SK-N-SH (cell line): ENCODE measurements around the gene GALK1. TPM values are rescaled to one million over a fixed set of nuclear protein-coding genes. Genes with fewer than 3 reads are reported as not detected.

ENCODE experiments used
- CTCF ChIA-PET: fragments of 300-600, 350-600 bp; formaldehyde crosslinking; extraction: SDS; loops from one replicate; lab custom pipeline; 2021; lab: Yijun Ruan, JAX
- POLR2A ChIA-PET: fragments of 350-600 bp; sonication (Branson Sonifier 250); formaldehyde crosslinking; extraction: SDS; loops from one replicate; lab custom pipeline; 2020; ENCODE audit warnings: antibody characterized with exemption, inconsistent platforms; lab: Yijun Ruan, JAX
- DNase-seq: peaks from one replicate; pipeline ENCODE4 v3.0.0; 2012
- H2AFZ ChIP-seq: fragments of 200-600 bp; sonication (generic); 2 replicates; pipeline ENCODE4 v1.8.1; 2016; ENCODE audit warnings: antibody characterized with exemption, mild to moderate bottlenecking, low read depth
- H3F3A ChIP-seq: fragments of 200-600 bp; sonication (generic); replicated peaks from 2 replicates; pipeline ENCODE3; 2016; ENCODE audit warnings: antibody characterized with exemption, mild to moderate bottlenecking; ENCODE audit not compliant: insufficient read depth
- H3K27ac ChIP-seq, 2 experiments: fragments of 200-500 bp in 1 of 2; fragments of 200-600 bp in 1 of 2; sonication (Bioruptor generic) in 1 of 2; sonication (generic), shearing (Covaris generic) in 1 of 2; 2 replicates each; pipeline versions ENCODE4 v1.5.1 to v1.6.1; 2014 to 2016; ENCODE audit warnings: low read depth in 2 of 2, inconsistent platforms in 1 of 2, low read length in 1 of 2, mild to moderate bottlenecking in 1 of 2, mixed read lengths in 1 of 2
- H3K27me3 ChIP-seq: fragments of 200-600 bp; sonication (generic), shearing (Covaris generic); 2 replicates; pipeline ENCODE4 v1.6.1; 2016; ENCODE audit warnings: mixed run types; ENCODE audit not compliant: insufficient read depth
- H3K36me3 ChIP-seq, 2 experiments: fragments of 200-500 bp in 1 of 2; fragments of 200-600 bp in 1 of 2; sonication (Bioruptor generic) in 1 of 2; sonication (generic) in 1 of 2; replicated peaks in 1 of 2; 2 replicates each; pipeline versions ENCODE3 to v1.5.1; 2014 to 2016; ENCODE audit warnings: low read length in 1 of 2, mild to moderate bottlenecking in 1 of 2; ENCODE audit not compliant: insufficient read depth in 2 of 2, control insufficient read depth in 1 of 2
- H3K4me1 ChIP-seq, 2 experiments: fragments of 200-500 bp in 1 of 2; fragments of 200-600 bp in 1 of 2; sonication (Bioruptor generic) in 1 of 2; sonication (generic), shearing (Covaris generic) in 1 of 2; 2 replicates each; pipeline versions ENCODE4 v1.5.1 to v1.6.1; 2014 to 2016; ENCODE audit warnings: low read depth in 1 of 2, low read length in 1 of 2, mixed run types in 1 of 2; ENCODE audit not compliant: insufficient read depth in 2 of 2, control insufficient read depth in 1 of 2
- H3K4me2 ChIP-seq: fragments of 200-600 bp; sonication (generic), shearing (Covaris generic); 2 replicates; pipeline ENCODE4 v1.6.1; 2017; ENCODE audit warnings: mixed run types
- H3K4me3 ChIP-seq, 2 experiments: fragments of 200-500 bp in 1 of 2; fragments of 200-600 bp in 1 of 2; sonication (Bioruptor generic) in 1 of 2; sonication (generic), shearing (Covaris generic) in 1 of 2; 2 replicates each; pipeline versions ENCODE4 v1.5.1 to v1.8.1; 2014 to 2016; ENCODE audit warnings: low read depth in 2 of 2, inconsistent platforms in 1 of 2, low read length in 1 of 2, mild to moderate bottlenecking in 1 of 2, mixed read lengths in 1 of 2, moderate library complexity in 1 of 2
- H3K79me2 ChIP-seq: fragments of 200-600 bp; sonication (generic); 2 replicates; pipeline ENCODE4 v1.8.1; 2017; ENCODE audit warnings: mild to moderate bottlenecking; ENCODE audit not compliant: insufficient read depth
- H3K9ac ChIP-seq: fragments of 200-600 bp; sonication (generic); 2 replicates; pipeline ENCODE4 v1.6.1; 2017; ENCODE audit warnings: mixed run types
- H3K9me2 ChIP-seq: fragments of 200-600 bp; sonication (generic); 2 replicates; pipeline ENCODE4 v1.6.1; 2017; ENCODE audit warnings: mixed run types
- H3K9me3 ChIP-seq: fragments of 200-600 bp; sonication (generic); 2 replicates; pipeline ENCODE4 v1.6.1; 2017; ENCODE audit warnings: mixed run types, mild to moderate bottlenecking, moderate library complexity
- H4K20me1 ChIP-seq: fragments of 200-600 bp; sonication (generic); 2 replicates; pipeline ENCODE4 v1.6.1; 2017; ENCODE audit warnings: mild to moderate bottlenecking, mixed run types; ENCODE audit not compliant: insufficient read depth
- CHD2 ChIP-seq: fragments of 150-350 bp; IDR thresholded peaks from 2 replicates; pipeline ENCODE4 v1.6.1; 2018; ENCODE audit warnings: low read length; ENCODE audit not compliant: partially characterized antibody
- EP300 ChIP-seq, 2 experiments: IDR thresholded peaks; 2 replicates each; pipeline versions ENCODE4 v1.4.0 to v1.6.1; 2012; ENCODE audit warnings: borderline replicate concordance in 1 of 2, low read depth in 1 of 2, low read length in 1 of 2
- EZH2phosphoT487 ChIP-seq: fragments of 200-600 bp; sonication (generic); IDR thresholded peaks from 2 replicates; pipeline ENCODE4 v1.6.1; 2017; ENCODE audit warnings: low read depth, mixed run types, mild to moderate bottlenecking, antibody characterized with exemption, moderate library complexity, borderline replicate concordance
- FOSL2 ChIP-seq: IDR thresholded peaks from 2 replicates; pipeline ENCODE4 v1.4.0; 2012; ENCODE audit warnings: low read depth, mild to moderate bottlenecking, moderate library complexity, borderline replicate concordance
- FOXM1 ChIP-seq: IDR thresholded peaks from 2 replicates; pipeline ENCODE4 v1.4.0; 2012; ENCODE audit warnings: low read depth, mild to moderate bottlenecking
- GABPA ChIP-seq: IDR thresholded peaks from 2 replicates; pipeline ENCODE4 v1.4.0; 2012; ENCODE audit warnings: low read depth, mild to moderate bottlenecking
- JUND ChIP-seq: IDR thresholded peaks from 2 replicates; pipeline ENCODE4 v1.4.0; 2012
- MEF2A ChIP-seq: IDR thresholded peaks from 2 replicates; pipeline ENCODE4 v1.4.0; 2012; ENCODE audit warnings: low read depth, borderline replicate concordance
- MXI1 ChIP-seq: IDR thresholded peaks from 2 replicates; pipeline ENCODE4 v1.6.1; 2012; ENCODE audit warnings: mild to moderate bottlenecking, low read depth, low read length, improper control_type of control experiment
- NFIC ChIP-seq: IDR thresholded peaks from 2 replicates; pipeline ENCODE4 v1.4.0; 2012; ENCODE audit warnings: borderline replicate concordance
- POLR2AphosphoS5 ChIP-seq: IDR thresholded peaks from 2 replicates; pipeline ENCODE4 v1.6.1; 2012; ENCODE audit warnings: low read depth, low read length
- RXRA ChIP-seq: IDR thresholded peaks from 2 replicates; pipeline ENCODE4 v1.4.0; 2012; ENCODE audit warnings: low read depth, mild to moderate bottlenecking, borderline replicate concordance
- SMC3 ChIP-seq: IDR thresholded peaks from 2 replicates; pipeline ENCODE4 v1.6.1; 2012; ENCODE audit warnings: low read depth, low read length, improper control_type of control experiment
- YY1 ChIP-seq: IDR thresholded peaks from 2 replicates; pipeline ENCODE4 v1.4.0; 2012; ENCODE audit warnings: low read depth, mild to moderate bottlenecking
- WGBS: methylation state at CpG from one replicate; pipeline ENCODE4 v1.1.6; 2017; ENCODE audit warnings: low lambda C conversion rate; 5-methylcytosine and 5-hydroxymethylcytosine counted together
- polyA plus RNA-seq, 3 experiments: library from polyadenylated mRNA; depleted of rRNA; stranded (reverse); fragments of >200 nt; gene quantifications; 2 replicates each; pipeline ENCODE4 v1.2.3, GENCODE V29; 2012
- TF ChIP-seq, protein P1 (sequence below): fragments of 150-350 bp; IDR thresholded peaks from 2 replicates; pipeline ENCODE4 v1.6.1; 2016; ENCODE audit warnings: mild to moderate bottlenecking, low read depth, low read length
- TF ChIP-seq, protein P2 (sequence below): IDR thresholded peaks from 2 replicates; pipeline ENCODE4 v1.4.0; 2012; ENCODE audit warnings: low read depth
- TF ChIP-seq, protein P3 (sequence below): IDR thresholded peaks from 2 replicates; pipeline ENCODE4; 2012

The GALK1 gene
- polyA plus RNA-seq, 1 of the 3 experiments (the other 2 are of a cell fraction): 36.5 TPM

GRCh38 chr17:75779987-75780889, 15.2 kb upstream of the GALK1 start:
- Histone ChIP-seq H3K9ac (peak overlapping the region; percentile 20; the same call in 1 of the 2 replicates), H3K9me2 (no peaks in the 10 kb centered on the region), H3K36me3 (peaks cover 27 to 31% of the 10 kb centered on the region in 2 experiments), H3K4me3 (no peak overlapping the region), H3K4me1 (peaks cover 18 to 26% of the 10 kb centered on the region in 2 experiments), H2AFZ (peak overlapping the region; percentile 83), H3K4me2 (peak overlapping the region; percentile 36; the same call in 1 of the 2 replicates), H3F3A (peaks cover 62% of the 10 kb centered on the region), H3K9me3 (no peaks in the 10 kb centered on the region), H3K27me3 (no peaks in the 10 kb centered on the region), H3K27ac (peak overlapping the region; percentile 45 to 86), H4K20me1 (peaks cover 43% of the 10 kb centered on the region), H3K79me2 (peaks cover 34% of the 10 kb centered on the region)
- POLR2A ChIA-PET: interaction anchor here (0.6 to 4.6 kb wide), 32 partner anchors 9 to 387 kb away, joined by 3 to 38 read pairs (median 5); partner anchors contain the start of genes MRPL38, TMEM94, TRIM65 and UNC13D
- TF ChIP-seq EZH2phosphoT487: no peak
- TF ChIP-seq, protein P1, sequence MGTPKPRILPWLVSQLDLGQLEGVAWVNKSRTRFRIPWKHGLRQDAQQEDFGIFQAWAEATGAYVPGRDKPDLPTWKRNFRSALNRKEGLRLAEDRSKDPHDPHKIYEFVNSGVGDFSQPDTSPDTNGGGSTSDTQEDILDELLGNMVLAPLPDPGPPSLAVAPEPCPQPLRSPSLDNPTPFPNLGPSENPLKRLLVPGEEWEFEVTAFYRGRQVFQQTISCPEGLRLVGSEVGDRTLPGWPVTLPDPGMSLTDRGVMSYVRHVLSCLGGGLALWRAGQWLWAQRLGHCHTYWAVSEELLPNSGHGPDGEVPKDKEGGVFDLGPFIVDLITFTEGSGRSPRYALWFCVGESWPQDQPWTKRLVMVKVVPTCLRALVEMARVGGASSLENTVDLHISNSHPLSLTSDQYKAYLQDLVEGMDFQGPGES: peak; percentile 89; the same call in 1 of the 2 replicates
- TF ChIP-seq POLR2AphosphoS5: no peak
- no peak for TF ChIP-seq FOXM1
- TF ChIP-seq EP300 (IDR thresholded peaks at IDR 0.05; ENCODE audit: borderline replicate concordance in 1 of 2, low read depth in 1 of 2, low read length in 1 of 2): no peak
- no peak for TF ChIP-seq JUND
- TF ChIP-seq MXI1: peak; percentile 40; the same call in 1 of the 2 replicates
- TF ChIP-seq YY1: no peak
- DNase-seq: no peak
- CTCF ChIA-PET: interaction anchor here (0.7 to 11.7 kb wide), 10 partner anchors 11 to 367 kb away, joined by 3 to 121 read pairs (median 4); partner anchors contain the start of gene GALK1
- WGBS: 20% methylated on average over 5 of the region's 5 CpGs

DNA sequence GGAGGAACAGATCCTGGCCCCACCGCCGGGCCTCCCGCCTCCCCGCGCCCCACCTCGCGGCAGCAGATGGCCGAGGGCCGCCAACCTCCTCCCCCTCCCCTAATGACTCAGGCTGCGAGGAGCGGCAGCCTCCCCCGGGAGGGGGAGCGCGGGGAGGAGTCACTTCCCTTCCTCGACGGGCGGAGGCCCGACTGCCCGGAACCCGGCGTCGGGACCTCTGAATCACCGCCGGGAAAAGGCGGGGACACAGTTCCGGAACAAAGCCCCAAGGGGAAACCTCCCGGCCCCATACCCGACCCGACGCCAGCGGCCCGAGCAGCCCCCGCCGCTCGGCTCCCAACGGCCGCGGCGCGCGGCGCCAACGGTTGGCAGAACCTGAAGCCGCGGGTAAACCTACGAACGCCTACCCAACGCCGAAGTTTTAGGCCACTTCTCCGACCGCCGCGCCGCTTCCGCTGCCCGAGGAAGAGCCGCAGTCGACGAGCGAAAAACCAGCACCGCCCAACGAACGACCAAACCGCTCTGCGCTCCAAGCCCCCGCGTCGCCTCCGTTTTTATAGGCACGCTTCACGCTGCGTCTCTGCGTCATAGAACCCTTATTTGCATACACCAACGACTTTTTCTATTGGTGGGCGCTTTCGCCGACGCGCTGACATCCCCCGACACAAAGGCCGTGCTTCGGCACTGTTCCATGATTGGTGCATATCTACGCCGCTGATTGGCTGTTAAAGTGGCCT, 14.4 kb upstream of the GALK1 start:
- Histone ChIP-seq H3K9me3 (no peaks in the 10 kb centered on the region), H3K36me3 (peaks cover 27 to 31% of the 10 kb centered on the region in 2 experiments), H3K4me3 (peak overlapping the region; percentile 90 to 94), H3K79me2 (peaks cover 32% of the 10 kb centered on the region), H3K27me3 (no peaks in the 10 kb centered on the region), H2AFZ (no peak overlapping the region), H3K4me2 (peak overlapping the region; percentile 82), H3K9me2 (no peaks in the 10 kb centered on the region), H3K9ac (peak overlapping the region; percentile 97), H3K4me1 (peaks cover 18 to 25% of the 10 kb centered on the region in 2 experiments), H3K27ac (peak overlapping the region; percentile 97), H3F3A (peaks cover 65% of the 10 kb centered on the region), H4K20me1 (peaks cover 51% of the 10 kb centered on the region)
- ChIA-PET POLR2A (interaction anchor here (0.6 to 7.6 kb wide), 35 partner anchors 9 to 386 kb away, joined by 3 to 161 read pairs (median 6); partner anchors contain the start of genes GALK1, MRPL38, TMEM94 and TRIM65), CTCF (interaction anchor here (0.7 to 11.7 kb wide), 13 partner anchors 10 to 367 kb away, joined by 3 to 121 read pairs (median 4); partner anchors contain the start of gene GALK1)
- under 1% methylated on average over 49 of the region's 84 CpGs for WGBS
- peak; percentile 95 for DNase-seq
- TF ChIP-seq CHD2: peak; percentile 83
- TF ChIP-seq SMC3: 0 out of 2 replicates have a peak, but pooled peaks have one; percentile 3
- peak; percentile 57 for TF ChIP-seq GABPA
- TF ChIP-seq, protein P1: no peak; the same call in 1 of the 2 replicates
- no peak for TF ChIP-seq MEF2A
- no peak; the same call in 1 of the 2 replicates for TF ChIP-seq RXRA
- TF ChIP-seq YY1: peak; percentile 43; the same call in 1 of the 2 replicates
- TF ChIP-seq, protein P2, sequence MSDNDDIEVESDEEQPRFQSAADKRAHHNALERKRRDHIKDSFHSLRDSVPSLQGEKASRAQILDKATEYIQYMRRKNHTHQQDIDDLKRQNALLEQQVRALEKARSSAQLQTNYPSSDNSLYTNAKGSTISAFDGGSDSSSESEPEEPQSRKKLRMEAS: peak; percentile 42; the same call in 1 of the 2 replicates
- TF ChIP-seq EZH2phosphoT487: no peak
- TF ChIP-seq, protein P3, sequence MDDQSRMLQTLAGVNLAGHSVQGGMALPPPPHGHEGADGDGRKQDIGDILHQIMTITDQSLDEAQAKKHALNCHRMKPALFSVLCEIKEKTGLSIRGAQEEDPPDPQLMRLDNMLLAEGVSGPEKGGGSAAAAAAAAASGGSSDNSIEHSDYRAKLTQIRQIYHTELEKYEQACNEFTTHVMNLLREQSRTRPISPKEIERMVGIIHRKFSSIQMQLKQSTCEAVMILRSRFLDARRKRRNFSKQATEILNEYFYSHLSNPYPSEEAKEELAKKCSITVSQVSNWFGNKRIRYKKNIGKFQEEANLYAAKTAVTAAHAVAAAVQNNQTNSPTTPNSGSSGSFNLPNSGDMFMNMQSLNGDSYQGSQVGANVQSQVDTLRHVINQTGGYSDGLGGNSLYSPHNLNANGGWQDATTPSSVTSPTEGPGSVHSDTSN: peak; percentile 32; the same call in 1 of the 2 replicates
- TF ChIP-seq FOSL2: peak; percentile 83
- TF ChIP-seq NFIC: peak; percentile 44; the same call in 1 of the 2 replicates
- 0 out of 4 replicates have a peak, but pooled peaks of 1 of the 2 experiments have one; percentile 23 for TF ChIP-seq EP300 (IDR thresholded peaks at IDR 0.05; ENCODE audit: borderline replicate concordance in 1 of 2, low read depth in 1 of 2, low read length in 1 of 2)
